ENCODE measurements around the gene CYP2F1.
"Not testable (repeated sequence)": the region's sequence is repeated elsewhere in the genome, so short reads cannot be mapped to it uniquely, and the experiment has no call there.

Gene CYP2F1

GRCh38 chr19:41149831-41150230 is 35.6 kb downstream of the CYP2F1 start:
- no peaks in the 10 kb centered on the region for H3K4me1 ChIP-seq (ENCODE audit: control insufficient read depth in 1 of 2, insufficient read depth in 2 of 2, low read length in 2 of 2)
- no peak overlapping the region for H3K4me3 ChIP-seq (ENCODE audit: low read depth in 1 of 2, low read length in 2 of 2)
- no peaks in the 10 kb centered on the region for H3K36me3 ChIP-seq (ENCODE audit: control insufficient read depth in 1 of 2, insufficient read depth in 2 of 2, low read length in 2 of 2)
- H3K27me3 ChIP-seq (ENCODE audit: control insufficient read depth in 1 of 2, insufficient read depth in 2 of 2, low read length in 2 of 2), result no peaks in the 10 kb centered on the region
- H3K9ac ChIP-seq (ENCODE audit: low read depth in 1 of 2, low read length in 2 of 2), result no peak overlapping the region
- no peak overlapping the region for H3K27ac ChIP-seq (ENCODE audit: low read depth, low read length)
- H3K9me3 ChIP-seq (ENCODE audit: control insufficient read depth in 1 of 2, low read length in 2 of 2), result no peaks in the 10 kb centered on the region

GRCh38 chr19:41150986-41151385 is 36.8 kb downstream of the CYP2F1 start:
- H3K27me3 ChIP-seq (ENCODE audit: control insufficient read depth in 1 of 2, insufficient read depth in 2 of 2, low read length in 2 of 2); H3K27ac ChIP-seq (ENCODE audit: low read depth, low read length); H3K4me3 ChIP-seq (ENCODE audit: low read depth in 1 of 2, low read length in 2 of 2); H3K4me1 ChIP-seq (ENCODE audit: control insufficient read depth in 1 of 2, insufficient read depth in 2 of 2, low read length in 2 of 2); H3K9me3 ChIP-seq (ENCODE audit: control insufficient read depth in 1 of 2, low read length in 2 of 2); H3K36me3 ChIP-seq (ENCODE audit: control insufficient read depth in 1 of 2, insufficient read depth in 2 of 2, low read length in 2 of 2); H3K9ac ChIP-seq (ENCODE audit: low read depth in 1 of 2, low read length in 2 of 2): not testable (repeated sequence)

- Histone ChIP-seq H3K27me3 (ENCODE audit: control insufficient read depth in 1 of 2, insufficient read depth in 2 of 2, low read length in 2 of 2) (no peaks in the 10 kb centered on the region), H3K4me3 (ENCODE audit: low read depth in 1 of 2, low read length in 2 of 2) (no peak overlapping the region), H3K27ac (ENCODE audit: low read depth, low read length) (no peak overlapping the region), H3K4me1 (ENCODE audit: control insufficient read depth in 1 of 2, insufficient read depth in 2 of 2, low read length in 2 of 2) (peaks cover 2 to 5% of the 10 kb centered on the region in 2 donors), H3K9ac (ENCODE audit: low read depth in 1 of 2, low read length in 2 of 2) (no peak overlapping the region), H3K36me3 (ENCODE audit: control insufficient read depth in 1 of 2, insufficient read depth in 2 of 2, low read length in 2 of 2) (no peaks in the 10 kb centered on the region), H3K9me3 (ENCODE audit: control insufficient read depth in 1 of 2, low read length in 2 of 2) (no peaks in the 10 kb centered on the region)
Observed at GRCh38 chr19:41154060-41154459, 39.8 kb downstream of the CYP2F1 start.

- H3K27ac ChIP-seq (ENCODE audit: low read depth, low read length), result no peak overlapping the region
- no peaks in the 10 kb centered on the region for H3K36me3 ChIP-seq (ENCODE audit: control insufficient read depth in 1 of 2, insufficient read depth in 2 of 2, low read length in 2 of 2)
- no peak overlapping the region for H3K4me3 ChIP-seq (ENCODE audit: low read depth in 1 of 2, low read length in 2 of 2)
- no peak overlapping the region for H3K9ac ChIP-seq (ENCODE audit: low read depth in 1 of 2, low read length in 2 of 2)
- H3K27me3 ChIP-seq (ENCODE audit: control insufficient read depth in 1 of 2, insufficient read depth in 2 of 2, low read length in 2 of 2), result no peaks in the 10 kb centered on the region
- H3K9me3 ChIP-seq (ENCODE audit: control insufficient read depth in 1 of 2, low read length in 2 of 2), result no peaks in the 10 kb centered on the region
- peaks cover 3 to 12% of the 10 kb centered on the region in 2 donors for H3K4me1 ChIP-seq (ENCODE audit: control insufficient read depth in 1 of 2, insufficient read depth in 2 of 2, low read length in 2 of 2)
Observed at GRCh38 chr19:41156207-41156606, 42.0 kb downstream of the CYP2F1 start.

GRCh38 chr19:41159881-41160280 is 45.6 kb downstream of the CYP2F1 start:
- H3K9ac ChIP-seq (ENCODE audit: low read depth in 1 of 2, low read length in 2 of 2), result no peak overlapping the region
- H3K36me3 ChIP-seq (ENCODE audit: control insufficient read depth in 1 of 2, insufficient read depth in 2 of 2, low read length in 2 of 2), result no peaks in the 10 kb centered on the region
- no peak overlapping the region for H3K4me3 ChIP-seq (ENCODE audit: low read depth in 1 of 2, low read length in 2 of 2)
- peaks cover 3 to 12% of the 10 kb centered on the region in 2 donors for H3K4me1 ChIP-seq (ENCODE audit: control insufficient read depth in 1 of 2, insufficient read depth in 2 of 2, low read length in 2 of 2)
- H3K27me3 ChIP-seq (ENCODE audit: control insufficient read depth in 1 of 2, insufficient read depth in 2 of 2, low read length in 2 of 2), result no peaks in the 10 kb centered on the region
- no peaks in the 10 kb centered on the region for H3K9me3 ChIP-seq (ENCODE audit: control insufficient read depth in 1 of 2, low read length in 2 of 2)
- no peak overlapping the region for H3K27ac ChIP-seq (ENCODE audit: low read depth, low read length)

- Histone ChIP-seq H3K9me3 (ENCODE audit: control insufficient read depth in 1 of 2, low read length in 2 of 2) (no peaks in the 10 kb centered on the region), H3K27me3 (ENCODE audit: control insufficient read depth in 1 of 2, insufficient read depth in 2 of 2, low read length in 2 of 2) (no peaks in the 10 kb centered on the region), H3K36me3 (ENCODE audit: control insufficient read depth in 1 of 2, insufficient read depth in 2 of 2, low read length in 2 of 2) (no peaks in the 10 kb centered on the region), H3K27ac (ENCODE audit: low read depth, low read length) (no peak overlapping the region), H3K9ac (ENCODE audit: low read depth in 1 of 2, low read length in 2 of 2) (no peak overlapping the region), H3K4me1 (ENCODE audit: control insufficient read depth in 1 of 2, insufficient read depth in 2 of 2, low read length in 2 of 2) (peaks cover 16 to 21% of the 10 kb centered on the region in 2 donors), H3K4me3 (ENCODE audit: low read depth in 1 of 2, low read length in 2 of 2) (no peak overlapping the region)
Observed at GRCh38 chr19:41161903-41162302, 47.7 kb downstream of the CYP2F1 start.

GRCh38 chr19:41166944-41167804 is 52.9 kb downstream of the CYP2F1 start:
- peak overlapping the region; percentile 54 for H3K27ac ChIP-seq (ENCODE audit: low read depth, low read length)
- no peaks in the 10 kb centered on the region for H3K36me3 ChIP-seq (ENCODE audit: control insufficient read depth in 1 of 2, insufficient read depth in 2 of 2, low read length in 2 of 2)
- H3K4me3 ChIP-seq (ENCODE audit: low read depth in 1 of 2, low read length in 2 of 2), result no peak overlapping the region
- peaks cover 13 to 21% of the 10 kb centered on the region in 2 donors for H3K4me1 ChIP-seq (ENCODE audit: control insufficient read depth in 1 of 2, insufficient read depth in 2 of 2, low read length in 2 of 2)
- no peaks in the 10 kb centered on the region for H3K27me3 ChIP-seq (ENCODE audit: control insufficient read depth in 1 of 2, insufficient read depth in 2 of 2, low read length in 2 of 2)
- peak overlapping the region in 1 of 2 donors; percentile 36 for H3K9ac ChIP-seq (ENCODE audit: low read depth in 1 of 2, low read length in 2 of 2)
- H3K9me3 ChIP-seq (ENCODE audit: control insufficient read depth in 1 of 2, low read length in 2 of 2), result no peaks in the 10 kb centered on the region

GRCh38 chr19:41172297-41173164 is 58.3 kb downstream of the CYP2F1 start:
- H3K4me1 ChIP-seq (ENCODE audit: control insufficient read depth in 1 of 2, insufficient read depth in 2 of 2, low read length in 2 of 2), result peaks cover 15 to 17% of the 10 kb centered on the region in 2 donors
- no peaks in the 10 kb centered on the region for H3K36me3 ChIP-seq (ENCODE audit: control insufficient read depth in 1 of 2, insufficient read depth in 2 of 2, low read length in 2 of 2)
- H3K9me3 ChIP-seq (ENCODE audit: control insufficient read depth in 1 of 2, low read length in 2 of 2), result no peaks in the 10 kb centered on the region
- H3K27ac ChIP-seq (ENCODE audit: low read depth, low read length), result no peak overlapping the region
- peak overlapping the region in 1 of 2 donors; percentile 5 for H3K9ac ChIP-seq (ENCODE audit: low read depth in 1 of 2, low read length in 2 of 2)
- no peak overlapping the region for H3K4me3 ChIP-seq (ENCODE audit: low read depth in 1 of 2, low read length in 2 of 2)
- no peaks in the 10 kb centered on the region for H3K27me3 ChIP-seq (ENCODE audit: control insufficient read depth in 1 of 2, insufficient read depth in 2 of 2, low read length in 2 of 2)

GRCh38 chr19:41174297-41174928 is 60.2 kb downstream of the CYP2F1 start:
- H3K36me3 ChIP-seq (ENCODE audit: control insufficient read depth in 1 of 2, insufficient read depth in 2 of 2, low read length in 2 of 2), result no peaks in the 10 kb centered on the region
- no peak overlapping the region for H3K9ac ChIP-seq (ENCODE audit: low read depth in 1 of 2, low read length in 2 of 2)
- no peak overlapping the region for H3K27ac ChIP-seq (ENCODE audit: low read depth, low read length)
- H3K4me1 ChIP-seq (ENCODE audit: control insufficient read depth in 1 of 2, insufficient read depth in 2 of 2, low read length in 2 of 2), result peaks cover 12 to 14% of the 10 kb centered on the region in 2 donors
- no peaks in the 10 kb centered on the region for H3K27me3 ChIP-seq (ENCODE audit: control insufficient read depth in 1 of 2, insufficient read depth in 2 of 2, low read length in 2 of 2)
- no peak overlapping the region for H3K4me3 ChIP-seq (ENCODE audit: low read depth in 1 of 2, low read length in 2 of 2)
- no peaks in the 10 kb centered on the region for H3K9me3 ChIP-seq (ENCODE audit: control insufficient read depth in 1 of 2, low read length in 2 of 2)
